IPS DF 6.9 (cell line): Measurements from ENCODE around the gene POU3F1.

ENCODE experiments used
- DNase-seq: peaks from one replicate; pipeline ENCODE4 v3.0.0-alpha.2; 2013; ENCODE audit warnings: low read depth, low spot score
- H3K27ac ChIP-seq: one replicate; pipeline ENCODE4 v1.5.1; 2013; ENCODE audit warnings: low read length, control low read depth
- H3K27me3 ChIP-seq: 2 replicates; pipeline ENCODE4 v1.6.1; 2013; ENCODE audit warnings: mild to moderate bottlenecking, low read length; ENCODE audit not compliant: control insufficient read depth, insufficient read depth
- H3K36me3 ChIP-seq: 2 replicates; pipeline ENCODE4 v1.6.1; 2013; ENCODE audit warnings: low read length; ENCODE audit not compliant: control insufficient read depth, insufficient read depth
- H3K4me1 ChIP-seq: 2 replicates; pipeline ENCODE4 v1.6.1; 2013; ENCODE audit warnings: low read length; ENCODE audit not compliant: control insufficient read depth, insufficient read depth
- H3K4me3 ChIP-seq: 2 replicates; pipeline ENCODE4 v1.5.1; 2013; ENCODE audit warnings: mild to moderate bottlenecking, low read length
- H3K9me3 ChIP-seq: 2 replicates; pipeline ENCODE4 v1.6.1; 2013; ENCODE audit warnings: low read length, inconsistent platforms; ENCODE audit not compliant: control insufficient read depth, insufficient read depth
- WGBS: extraction: QIAGEN DNeasy Blood & Tissue Kit; methylation state at CpG from one replicate; pipeline ENCODE4 v1.1.7; 2013; ENCODE audit warnings: mixed read lengths, missing lambda C conversion rate; ENCODE audit not compliant: insufficient read length, insufficient coverage; 5-methylcytosine and 5-hydroxymethylcytosine counted together

The POU3F1 gene

DNA sequence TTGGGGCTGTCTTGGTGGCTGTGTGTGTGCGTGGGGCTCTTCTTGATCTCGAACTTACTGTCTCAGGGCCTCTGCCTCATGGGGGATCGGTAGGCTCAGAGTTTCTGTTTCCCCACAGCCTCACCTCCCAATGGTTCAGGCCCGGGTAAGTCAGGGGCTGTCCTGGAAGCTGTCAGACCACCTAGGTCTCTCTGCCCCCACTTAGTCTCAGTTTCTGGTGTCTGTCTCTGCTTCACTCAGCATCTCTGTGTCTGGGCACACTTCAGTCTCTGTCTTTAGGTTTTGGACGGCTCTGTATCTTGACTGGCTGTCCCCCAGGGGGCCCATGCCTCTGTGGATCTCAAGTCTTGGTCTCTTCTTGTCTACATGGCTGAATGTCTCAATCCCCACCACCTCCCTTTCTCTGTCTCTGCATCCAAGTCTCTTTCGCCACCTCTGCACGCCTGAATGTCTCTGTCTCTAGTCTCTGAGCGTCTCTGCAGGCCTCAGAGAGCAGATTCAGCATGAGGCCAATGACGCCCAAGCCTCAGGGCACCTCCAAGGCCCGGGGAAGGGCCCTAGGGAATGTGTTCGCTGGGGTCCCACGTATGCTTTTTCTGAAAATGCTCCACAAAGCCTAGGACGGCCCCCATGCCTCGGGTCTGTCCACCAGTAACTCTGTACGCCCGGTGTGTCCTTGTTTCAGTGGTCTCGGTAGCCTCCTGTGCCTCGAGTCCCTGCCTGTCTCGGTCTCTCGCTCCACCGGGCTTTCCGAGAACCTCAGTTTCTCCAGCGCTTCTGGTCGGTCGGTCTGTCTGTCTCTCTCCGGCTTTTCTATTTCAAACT, 42.1 kb downstream of the POU3F1 start:
- Histone ChIP-seq H3K27ac (no peak overlapping the region), H3K9me3 (no peaks in the 10 kb centered on the region), H3K36me3 (no peaks in the 10 kb centered on the region), H3K4me1 (peaks cover 27% of the 10 kb centered on the region), H3K27me3 (no peaks in the 10 kb centered on the region), H3K4me3 (peak overlapping the region; percentile 58; the same call in 1 of the 2 replicates)
- DNase-seq, result no peak
- WGBS, result no CpG with 5 or more reads among the region's 26 CpGs

DNA sequence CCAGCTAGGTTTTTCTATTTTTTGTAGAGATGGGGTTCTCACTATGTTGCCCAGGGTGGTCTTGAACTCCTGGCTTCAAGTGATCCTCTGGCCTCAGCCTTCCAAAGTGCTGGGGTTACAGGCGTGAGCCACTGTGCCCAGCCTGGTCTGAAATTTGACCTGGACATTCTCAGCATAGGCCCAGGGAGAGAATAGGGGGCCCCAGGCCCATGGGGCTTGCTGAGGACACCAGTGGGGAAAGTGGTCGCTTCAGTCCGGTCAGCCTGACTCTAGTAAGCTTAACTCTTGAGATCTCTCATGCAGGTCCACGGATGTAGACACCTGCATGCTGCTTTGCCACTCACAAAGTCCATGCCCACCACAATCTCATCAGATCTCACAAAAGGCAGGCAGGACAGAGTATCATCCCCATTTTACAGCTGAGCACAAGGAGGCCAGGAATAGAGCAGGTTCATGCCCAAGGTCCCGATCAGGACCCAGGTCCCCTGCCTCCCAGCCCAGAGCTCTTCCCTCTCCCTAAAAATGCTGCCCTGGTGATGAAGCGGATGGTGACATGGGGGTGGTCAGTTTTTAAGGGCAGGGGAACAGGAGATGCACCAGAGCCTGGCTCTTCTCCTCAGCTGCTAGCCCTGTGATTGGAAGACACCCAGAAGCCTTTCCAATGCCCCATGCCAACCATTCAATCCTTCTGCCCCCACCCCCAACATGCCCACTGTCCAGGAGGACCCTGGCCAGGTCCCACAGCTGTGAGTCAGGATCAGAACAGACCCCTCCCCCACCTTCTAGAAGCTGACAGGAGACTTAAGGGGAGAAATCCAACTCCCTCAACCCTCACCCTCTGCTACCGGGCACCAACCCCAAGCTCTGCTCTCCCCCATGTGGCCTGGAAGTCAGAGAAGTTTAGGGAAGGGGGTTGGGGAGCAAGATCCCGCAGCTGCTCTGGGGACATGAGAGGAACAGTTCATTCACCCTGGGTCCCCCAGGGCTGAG, 43.0 kb downstream of the POU3F1 start:
- H3K36me3 ChIP-seq, result no peaks in the 10 kb centered on the region
- no peak overlapping the region for H3K27ac ChIP-seq
- H3K9me3 ChIP-seq, result no peaks in the 10 kb centered on the region
- no CpG with 5 or more reads among the region's 8 CpGs for WGBS
- H3K4me3 ChIP-seq, result no peak overlapping the region
- H3K4me1 ChIP-seq, result peaks cover 30% of the 10 kb centered on the region
- H3K27me3 ChIP-seq, result no peaks in the 10 kb centered on the region
- DNase-seq, result no peak

DNA sequence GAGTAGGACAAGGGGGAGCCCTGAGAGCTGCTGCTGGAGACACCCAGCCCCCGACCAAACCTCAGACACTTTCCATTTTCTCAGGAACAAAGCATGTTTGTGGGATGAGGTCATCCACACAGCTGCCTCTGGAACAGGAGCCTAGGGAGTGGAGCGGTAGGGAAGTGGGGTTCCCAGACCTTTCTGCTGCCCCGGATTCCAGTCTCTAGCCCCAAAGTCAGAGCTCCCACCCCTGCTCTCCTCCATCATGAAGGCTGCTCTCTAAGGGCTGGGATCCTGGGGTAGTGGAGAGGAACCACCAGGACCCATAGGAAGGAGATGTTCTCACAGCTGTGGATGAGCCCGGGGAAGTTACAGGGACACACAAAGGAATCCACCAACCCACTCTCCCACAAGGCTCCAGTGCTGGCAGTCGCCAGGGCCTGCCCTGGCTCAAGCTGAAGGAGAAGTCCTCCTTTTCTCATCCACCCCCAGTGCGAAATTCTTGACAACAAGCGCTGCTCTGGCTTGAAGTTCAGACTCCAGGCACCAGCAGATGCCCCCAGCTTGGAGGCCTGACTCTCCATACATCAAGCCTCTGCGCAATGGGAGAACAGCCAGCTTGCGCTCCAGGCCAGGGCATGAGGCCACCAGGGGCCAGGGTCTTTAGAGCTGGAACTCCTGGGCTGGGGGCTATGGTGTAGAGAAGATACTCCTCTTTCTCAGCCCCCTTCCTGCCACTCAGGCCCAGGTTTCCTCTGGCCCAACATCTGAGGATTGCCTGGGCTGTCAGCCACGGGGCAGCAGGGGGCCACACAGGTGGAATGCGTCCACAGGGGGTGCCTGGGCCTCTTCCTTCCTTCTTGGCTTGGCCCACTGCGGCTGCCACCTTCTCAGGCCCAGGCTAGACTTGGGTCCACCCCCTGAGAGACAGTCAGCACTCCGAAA, 45.8 kb downstream of the POU3F1 start:
- DNase-seq, result peak; percentile 66
- peaks cover 30% of the 10 kb centered on the region for H3K4me1 ChIP-seq
- H3K36me3 ChIP-seq, result peaks cover 9% of the 10 kb centered on the region; the same call in 1 of the 2 replicates
- no peaks in the 10 kb centered on the region for H3K27me3 ChIP-seq
- H3K9me3 ChIP-seq, result no peaks in the 10 kb centered on the region
- H3K4me3 ChIP-seq, result no peak overlapping the region
- H3K27ac ChIP-seq, result no peak overlapping the region
- no CpG with 5 or more reads among the region's 13 CpGs for WGBS

DNA sequence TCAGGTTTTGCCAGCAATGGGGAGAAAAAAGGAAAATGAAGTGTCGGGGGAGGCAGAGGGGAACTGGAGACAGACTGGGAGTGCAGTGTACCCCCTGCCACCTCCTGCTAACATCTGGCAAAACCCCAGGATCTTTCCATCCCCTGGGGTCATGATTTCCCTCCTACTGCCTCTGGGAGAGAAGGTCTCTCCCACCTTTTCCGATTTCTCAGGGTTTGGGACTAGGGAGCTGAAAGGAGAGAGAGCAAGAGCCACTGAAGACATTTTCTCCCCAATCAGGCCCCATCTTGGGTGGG, 46.4 kb downstream of the POU3F1 start:
- no CpG with 5 or more reads among the region's 2 CpGs for WGBS
- DNase-seq, result no peak
- Histone ChIP-seq H3K27me3 (no peaks in the 10 kb centered on the region), H3K4me1 (peaks cover 30% of the 10 kb centered on the region), H3K4me3 (no peak overlapping the region), H3K36me3 (peaks cover 9% of the 10 kb centered on the region; the same call in 1 of the 2 replicates), H3K9me3 (no peaks in the 10 kb centered on the region), H3K27ac (no peak overlapping the region)

DNA sequence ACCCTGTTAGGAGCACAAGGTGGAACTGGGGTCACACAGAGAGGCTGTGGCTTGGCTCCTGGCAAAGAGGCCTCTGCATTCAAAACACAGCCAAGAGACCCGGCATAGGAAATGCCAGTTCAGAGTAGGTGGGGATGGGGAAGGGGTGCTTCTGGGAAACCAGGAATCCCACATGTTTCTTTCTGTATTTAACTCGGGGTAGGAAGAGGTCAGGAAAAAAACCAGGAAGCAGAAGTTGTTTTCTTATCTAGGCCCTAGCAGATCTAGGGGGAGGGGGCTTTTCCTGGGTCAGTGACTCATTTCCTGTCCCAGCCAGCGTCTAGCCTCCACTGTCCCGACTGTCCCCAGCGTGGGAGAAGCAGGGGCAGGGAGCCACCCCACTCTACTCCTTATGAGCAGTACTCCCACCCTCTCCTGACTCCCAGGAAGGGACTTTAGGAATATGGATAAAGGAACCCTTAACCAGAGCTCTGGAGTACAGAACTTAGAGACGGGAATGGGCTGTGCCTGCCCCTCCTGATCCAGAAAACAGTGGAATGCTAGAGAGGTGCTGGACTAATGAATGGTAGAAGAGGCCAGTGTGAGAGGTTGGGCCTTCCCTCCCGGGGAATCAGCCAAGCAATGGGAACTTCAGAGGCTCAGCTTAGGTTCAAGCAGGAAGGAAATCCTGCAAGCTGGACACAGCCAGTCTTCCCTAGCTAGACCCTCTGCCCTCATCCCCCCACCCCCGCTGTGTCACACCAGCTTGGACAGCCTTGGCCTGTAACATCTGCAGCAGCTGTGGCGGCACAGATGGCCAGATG, 47.0 kb downstream of the POU3F1 start:
- H3K9me3 ChIP-seq, result no peaks in the 10 kb centered on the region
- no peak overlapping the region for H3K27ac ChIP-seq
- no peak overlapping the region for H3K4me3 ChIP-seq
- no CpG with 5 or more reads among the region's 9 CpGs for WGBS
- no peak for DNase-seq
- H3K27me3 ChIP-seq, result no peaks in the 10 kb centered on the region
- peaks cover 31% of the 10 kb centered on the region for H3K4me1 ChIP-seq
- H3K36me3 ChIP-seq, result peaks cover 9% of the 10 kb centered on the region; the same call in 1 of the 2 replicates

DNA sequence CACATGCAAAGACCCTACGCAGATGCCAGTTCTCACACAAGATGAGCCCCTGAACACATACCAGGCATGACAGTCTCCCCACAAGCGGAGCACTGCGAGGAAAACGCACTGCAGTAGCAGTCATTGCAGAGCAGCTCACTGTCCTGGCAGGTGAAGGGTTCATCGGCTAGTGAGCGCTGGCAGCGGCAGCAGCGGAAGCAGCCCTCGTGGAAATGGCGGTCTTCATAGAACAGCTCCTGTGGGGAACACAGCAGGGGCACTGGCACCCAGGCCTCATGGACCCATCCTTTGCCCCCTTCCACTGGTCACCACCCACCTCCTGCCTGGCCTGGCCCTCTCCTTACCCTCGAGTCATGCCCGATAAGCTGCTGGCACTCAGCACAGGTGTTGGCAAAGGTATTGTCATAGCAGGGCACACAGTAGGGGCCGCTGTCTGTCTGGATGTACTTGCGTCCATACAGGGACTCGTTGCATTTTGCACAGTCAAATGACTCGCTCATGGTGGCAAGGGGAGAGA, 47.6 kb downstream of the POU3F1 start:
- Histone ChIP-seq H3K9me3 (no peaks in the 10 kb centered on the region), H3K27me3 (no peaks in the 10 kb centered on the region), H3K27ac (no peak overlapping the region), H3K4me1 (peaks cover 29% of the 10 kb centered on the region), H3K36me3 (peaks cover 9% of the 10 kb centered on the region; the same call in 1 of the 2 replicates), H3K4me3 (no peak overlapping the region)
- WGBS, result no CpG with 5 or more reads among the region's 16 CpGs
- DNase-seq, result no peak

DNA sequence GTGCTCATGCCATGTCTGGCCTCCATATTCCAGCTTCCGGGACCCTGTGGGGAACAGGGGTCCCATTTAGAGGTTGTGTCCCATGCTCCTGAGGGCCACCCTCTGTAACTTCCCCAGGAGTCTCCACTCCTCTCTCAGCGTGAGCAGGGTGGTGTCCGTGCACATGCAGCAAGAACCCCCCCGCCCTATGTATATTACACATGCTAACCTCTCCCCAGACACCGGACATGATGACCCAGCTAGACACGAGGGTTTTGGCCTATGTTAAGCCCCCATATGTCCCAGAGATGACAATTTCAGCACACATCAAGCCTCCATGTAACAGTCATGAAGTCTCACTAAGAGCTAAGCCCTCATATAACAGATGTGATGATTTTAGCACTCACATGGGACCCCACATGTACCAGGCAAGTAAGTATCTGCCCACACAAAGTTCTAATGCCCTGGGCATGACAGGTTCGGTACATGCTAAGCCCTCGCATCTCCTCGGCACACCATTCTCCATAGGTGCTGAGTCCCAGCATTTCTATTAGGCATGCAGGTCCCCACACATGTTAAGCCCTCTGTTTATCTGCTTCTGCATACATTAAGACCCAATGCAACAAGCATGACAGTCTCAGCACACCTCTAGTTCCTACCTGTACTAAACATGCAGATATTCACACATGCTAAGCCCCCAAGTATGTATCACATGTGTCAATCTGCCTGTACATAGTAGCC, 48.3 kb downstream of the POU3F1 start:
- no CpG with 5 or more reads among the region's 9 CpGs for WGBS
- no peaks in the 10 kb centered on the region for H3K9me3 ChIP-seq
- peaks cover 25% of the 10 kb centered on the region for H3K4me1 ChIP-seq
- H3K36me3 ChIP-seq, result peaks cover 9% of the 10 kb centered on the region; the same call in 1 of the 2 replicates
- no peak overlapping the region for H3K4me3 ChIP-seq
- DNase-seq, result no peak
- no peak overlapping the region for H3K27ac ChIP-seq
- H3K27me3 ChIP-seq, result no peaks in the 10 kb centered on the region

DNA sequence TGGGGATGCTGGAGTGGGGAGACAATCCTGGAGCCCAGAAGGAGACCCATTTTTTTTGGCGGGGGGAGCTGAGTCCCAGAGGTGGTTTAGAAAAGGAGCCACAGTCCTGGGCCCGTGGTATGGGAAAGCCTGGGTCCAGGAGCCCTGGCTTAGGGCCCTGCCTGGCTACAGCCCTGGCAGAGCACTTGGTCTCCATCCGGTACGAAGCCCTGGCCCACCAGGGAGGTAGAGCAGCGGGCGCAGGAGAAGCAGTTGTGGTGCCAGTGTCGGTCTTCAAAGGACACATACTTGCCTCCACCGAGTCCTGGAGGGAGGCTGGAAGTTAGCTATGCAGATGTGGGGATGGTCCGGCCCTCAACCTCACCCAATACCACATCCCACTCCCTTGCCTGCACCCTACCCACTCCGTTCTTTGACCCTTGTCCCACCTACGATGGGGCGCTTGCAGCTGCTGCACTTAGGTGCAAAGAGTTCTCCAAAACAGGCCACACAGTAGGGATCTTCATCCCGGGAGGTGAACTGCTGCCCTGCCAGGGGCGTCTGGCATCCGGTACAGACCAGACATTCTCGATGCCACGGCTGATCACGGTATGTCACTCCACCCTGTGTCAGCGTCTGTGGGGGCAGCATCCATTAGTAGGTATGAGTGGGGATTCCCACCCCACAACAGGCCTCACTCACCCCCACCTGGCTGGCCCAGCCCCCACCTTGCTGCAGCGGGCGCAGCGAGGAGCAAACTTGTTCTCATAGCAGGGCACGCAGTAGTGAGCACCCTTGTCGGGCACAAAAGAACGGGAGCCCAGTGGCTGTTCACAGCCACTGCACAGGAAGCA, 49.1 kb downstream of the POU3F1 start:
- no peak overlapping the region for H3K4me3 ChIP-seq
- no peaks in the 10 kb centered on the region for H3K9me3 ChIP-seq
- no peak for DNase-seq
- no CpG with 5 or more reads among the region's 25 CpGs for WGBS
- no peaks in the 10 kb centered on the region for H3K27me3 ChIP-seq
- peaks cover 25% of the 10 kb centered on the region for H3K4me1 ChIP-seq
- H3K36me3 ChIP-seq, result peaks cover 9% of the 10 kb centered on the region; the same call in 1 of the 2 replicates
- H3K27ac ChIP-seq, result no peak overlapping the region
